Rectal smooth muscle tissue (tissue), 1 donor: Measurements from ENCODE around the gene FLNA.
"Not testable (repeated sequence)": the region's sequence is repeated elsewhere in the genome, so short reads cannot be mapped to it uniquely, and the experiment has no call there.

Source experiments
- H3K27ac ChIP-seq: one replicate; pipeline ENCODE4 v1.7.0; 2013; ENCODE audit warnings: low read depth, low read length, inconsistent platforms
- H3K27me3 ChIP-seq: one replicate; pipeline ENCODE4 v1.7.0; 2013; ENCODE audit warnings: low read length; ENCODE audit not compliant: control insufficient read depth, insufficient read depth
- H3K36me3 ChIP-seq: one replicate; pipeline ENCODE4 v1.7.0; 2013; ENCODE audit warnings: low read length; ENCODE audit not compliant: control insufficient read depth, insufficient read depth
- H3K4me1 ChIP-seq: one replicate; pipeline ENCODE4 v1.7.0; 2013; ENCODE audit warnings: low read length; ENCODE audit not compliant: control insufficient read depth, insufficient read depth
- H3K4me3 ChIP-seq: one replicate; pipeline ENCODE4 v1.7.0; 2013; ENCODE audit warnings: low read length
- H3K9ac ChIP-seq: one replicate; pipeline ENCODE4 v1.7.0; 2013; ENCODE audit warnings: low read length

Gene FLNA

DNA sequence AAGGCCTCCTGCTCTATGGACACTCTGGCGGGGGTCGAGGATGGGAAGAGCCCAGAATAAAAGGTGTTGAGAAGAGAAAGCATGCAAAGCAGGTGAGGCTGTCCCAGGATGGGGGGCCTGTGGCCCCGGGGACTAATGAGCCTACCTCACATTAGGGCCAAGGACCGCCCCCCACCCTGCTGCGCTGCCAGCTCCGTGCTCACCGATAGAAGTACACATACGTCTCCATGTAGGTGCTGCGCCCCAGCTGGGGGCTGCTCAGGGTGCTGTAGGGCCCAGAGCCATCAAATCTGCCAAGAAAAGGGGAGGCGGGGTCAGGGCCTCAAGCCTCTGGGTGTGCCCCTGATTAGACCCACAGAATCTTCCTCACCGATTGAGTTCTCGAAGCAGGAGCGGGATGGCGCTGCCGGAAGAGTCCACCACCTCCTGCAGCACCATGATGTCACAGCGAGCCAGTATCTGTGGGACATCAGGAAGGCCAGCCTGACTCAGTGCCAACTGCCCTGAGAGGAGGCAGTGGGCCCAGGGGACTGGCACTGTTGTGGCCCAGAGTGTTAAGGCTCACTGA is 30.3 kb upstream of the FLNA start:
- Histone ChIP-seq H3K36me3 (peaks cover 8% of the 10 kb centered on the region), H3K27ac (no peak overlapping the region), H3K4me3 (no peak overlapping the region), H3K9ac (no peak overlapping the region), H3K4me1 (no peaks in the 10 kb centered on the region), H3K27me3 (no peaks in the 10 kb centered on the region)

DNA sequence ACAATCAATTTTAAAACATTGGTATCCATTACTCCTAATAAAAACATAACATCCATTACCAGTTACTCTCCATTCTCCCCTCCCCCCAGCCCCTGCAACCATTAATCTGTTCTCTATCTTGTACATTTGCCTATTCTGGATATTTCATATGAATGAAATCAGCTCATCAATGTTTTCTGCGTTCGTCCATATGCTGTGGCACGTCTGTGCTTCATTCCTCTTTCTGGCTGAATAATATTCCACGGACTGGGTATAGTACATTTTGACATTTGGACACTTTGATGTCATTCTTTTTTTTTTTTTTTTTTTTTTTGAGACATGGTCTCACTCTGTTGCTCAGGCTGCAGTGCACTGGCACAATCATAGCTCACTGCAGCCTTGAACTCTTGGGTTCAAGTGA is 29.4 kb upstream of the FLNA start:
- no peak overlapping the region for H3K4me3 ChIP-seq
- no peaks in the 10 kb centered on the region for H3K27me3 ChIP-seq
- peaks cover 4% of the 10 kb centered on the region for H3K4me1 ChIP-seq
- H3K36me3 ChIP-seq, result peaks cover 12% of the 10 kb centered on the region
- H3K9ac ChIP-seq, result no peak overlapping the region
- no peak overlapping the region for H3K27ac ChIP-seq

DNA sequence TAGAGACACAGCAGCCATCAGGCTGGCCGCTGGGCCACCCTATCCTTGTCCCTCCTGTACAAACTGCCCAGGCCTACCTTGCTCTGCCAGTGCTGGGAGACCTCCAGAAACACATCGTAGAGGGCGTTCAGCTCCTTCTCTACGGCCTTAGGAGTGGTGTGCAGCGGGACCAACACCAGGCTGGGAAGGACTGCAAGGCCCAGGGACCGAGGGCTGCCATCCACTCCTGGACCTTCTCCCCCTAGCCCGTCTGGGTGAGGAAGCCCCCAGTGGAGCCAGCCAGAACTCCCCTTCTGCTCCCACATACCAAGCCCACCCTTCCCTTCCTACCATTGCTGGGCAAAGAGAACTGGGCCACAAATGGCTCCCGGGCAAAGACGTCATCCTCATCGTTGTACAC is 28.8 kb upstream of the FLNA start:
- H3K36me3 ChIP-seq, result peaks cover 12% of the 10 kb centered on the region
- no peak overlapping the region for H3K9ac ChIP-seq
- no peaks in the 10 kb centered on the region for H3K27me3 ChIP-seq
- H3K4me3 ChIP-seq, result no peak overlapping the region
- no peak overlapping the region for H3K27ac ChIP-seq
- peaks cover 4% of the 10 kb centered on the region for H3K4me1 ChIP-seq

DNA sequence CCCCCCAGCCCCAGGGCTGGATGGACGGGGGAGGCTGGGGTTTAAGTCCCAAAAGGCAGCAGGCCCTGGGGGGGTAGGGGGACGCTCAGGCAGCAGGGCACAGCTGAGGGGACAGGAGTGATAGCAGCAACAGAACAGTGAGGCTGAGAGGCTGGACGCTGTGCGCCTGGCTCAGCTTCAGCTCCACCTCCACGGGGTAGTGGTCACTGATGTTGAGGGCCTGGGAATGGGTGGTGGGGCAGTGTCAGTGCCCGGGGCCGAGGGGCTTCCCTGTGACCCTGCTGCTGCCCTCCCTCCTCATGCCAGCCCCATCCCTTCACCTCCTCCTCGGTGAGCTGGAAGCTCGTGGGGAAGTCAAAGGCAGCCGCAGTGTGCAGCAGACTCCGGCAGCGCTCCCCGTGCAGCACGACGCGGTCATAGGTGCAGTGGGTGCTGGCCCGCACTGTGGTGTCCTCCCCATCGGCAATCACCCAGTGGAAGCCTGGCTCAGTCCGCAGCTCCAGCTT is 28.2 kb upstream of the FLNA start:
- Histone ChIP-seq H3K4me3 (no peak overlapping the region), H3K4me1 (peaks cover 4% of the 10 kb centered on the region), H3K27ac (no peak overlapping the region), H3K27me3 (no peaks in the 10 kb centered on the region), H3K36me3 (peaks cover 12% of the 10 kb centered on the region), H3K9ac (no peak overlapping the region)

DNA sequence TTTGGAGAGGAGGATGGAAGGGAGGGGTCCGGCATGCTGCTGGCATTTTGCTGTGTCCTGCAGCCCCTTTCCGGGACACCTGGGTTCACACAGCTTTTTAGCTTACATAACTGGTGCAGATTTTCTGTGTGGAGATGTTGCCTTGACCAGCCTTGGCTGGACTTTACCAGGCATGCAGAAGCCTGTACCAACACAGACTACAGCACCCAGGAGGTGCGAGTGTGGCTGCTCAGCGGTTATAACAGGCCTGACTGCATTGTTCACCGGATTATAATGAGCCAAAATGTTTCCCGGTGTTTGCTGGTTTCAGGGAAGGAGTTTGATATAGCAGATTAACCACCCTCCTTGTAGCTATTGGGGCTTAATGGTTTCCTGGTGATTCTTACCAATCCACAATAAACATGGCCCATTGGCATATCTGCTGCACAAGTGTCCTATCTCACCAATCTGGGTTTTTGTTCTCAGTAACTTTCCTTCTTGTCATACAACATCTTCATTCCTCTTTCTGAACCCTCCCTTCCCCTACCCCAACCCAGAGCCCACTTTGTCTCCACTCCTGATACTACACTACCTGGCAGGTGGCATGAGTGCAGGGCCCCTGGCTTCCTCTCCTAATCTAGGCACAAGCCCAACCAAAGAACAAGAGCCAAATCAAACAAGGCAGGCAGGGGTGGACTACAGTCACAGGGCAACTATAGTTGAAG is 27.6 kb upstream of the FLNA start:
- peaks cover 12% of the 10 kb centered on the region for H3K36me3 ChIP-seq
- H3K27ac ChIP-seq, result no peak overlapping the region
- peaks cover 4% of the 10 kb centered on the region for H3K4me1 ChIP-seq
- no peaks in the 10 kb centered on the region for H3K27me3 ChIP-seq
- no peak overlapping the region for H3K9ac ChIP-seq
- H3K4me3 ChIP-seq, result no peak overlapping the region

DNA sequence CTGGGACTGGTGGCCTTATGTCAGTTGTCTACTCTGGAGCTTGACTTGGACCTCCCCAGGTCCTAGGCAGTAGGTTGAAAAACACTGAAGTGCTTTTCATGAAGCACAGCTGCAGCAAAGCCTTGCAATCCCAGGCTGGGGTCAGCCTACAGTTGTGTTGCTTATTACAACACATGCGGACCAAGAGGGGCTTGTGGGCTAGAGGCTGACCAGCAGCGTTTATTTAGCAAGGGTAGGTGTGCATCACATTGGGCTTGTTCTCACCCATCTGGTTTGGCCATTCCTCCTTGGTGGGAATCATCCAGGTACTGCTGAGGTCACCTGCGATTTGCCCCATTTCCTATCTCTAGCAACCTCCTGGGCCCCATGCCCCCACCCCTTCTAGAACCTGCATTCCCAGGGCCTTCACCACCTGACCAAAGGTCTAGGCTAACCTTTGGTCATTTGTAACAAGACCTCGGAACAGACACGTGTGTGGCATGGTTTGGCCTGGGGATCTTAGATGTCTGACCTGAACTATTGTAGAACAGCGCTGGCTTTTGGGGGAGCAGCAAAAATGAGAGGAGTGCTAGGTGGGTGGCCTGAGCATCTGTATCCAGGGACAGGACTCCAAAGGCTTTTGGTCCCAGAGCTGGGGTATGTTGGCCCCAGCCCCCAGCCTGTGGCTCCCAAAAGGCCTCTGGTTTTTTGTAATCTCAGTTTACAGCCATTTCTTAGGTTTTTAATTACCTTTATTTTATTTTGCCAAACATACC is 26.8 kb upstream of the FLNA start:
- Histone ChIP-seq H3K27me3 (no peaks in the 10 kb centered on the region), H3K4me1 (peaks cover 4% of the 10 kb centered on the region), H3K27ac (no peak overlapping the region), H3K4me3 (no peak overlapping the region), H3K9ac (no peak overlapping the region), H3K36me3 (peaks cover 12% of the 10 kb centered on the region)

DNA sequence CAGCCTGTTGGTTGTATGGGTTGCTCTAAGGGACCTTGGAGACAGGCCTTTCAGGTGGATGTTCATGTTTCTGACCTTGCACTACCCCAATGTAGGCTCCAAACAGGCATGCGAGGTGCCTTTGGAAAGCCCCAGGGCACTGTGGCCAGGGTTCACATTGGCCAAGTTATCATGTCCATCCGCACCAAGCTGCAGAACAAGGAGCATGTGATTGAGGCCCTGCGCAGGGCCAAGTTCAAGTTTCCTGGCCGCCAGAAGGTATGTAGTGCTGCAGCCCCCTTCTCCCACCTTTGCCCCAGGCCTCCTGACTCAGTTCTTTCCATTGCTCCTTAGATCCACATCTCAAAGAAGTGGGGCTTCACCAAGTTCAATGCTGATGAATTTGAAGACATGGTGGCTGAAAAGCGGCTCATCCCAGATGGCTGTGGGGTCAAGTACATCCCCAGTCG is 26.0 kb upstream of the FLNA start:
- H3K27ac ChIP-seq, H3K9ac ChIP-seq, H3K4me1 ChIP-seq, H3K4me3 ChIP-seq, H3K27me3 ChIP-seq: not testable (repeated sequence)
- peaks cover 12% of the 10 kb centered on the region for H3K36me3 ChIP-seq

DNA sequence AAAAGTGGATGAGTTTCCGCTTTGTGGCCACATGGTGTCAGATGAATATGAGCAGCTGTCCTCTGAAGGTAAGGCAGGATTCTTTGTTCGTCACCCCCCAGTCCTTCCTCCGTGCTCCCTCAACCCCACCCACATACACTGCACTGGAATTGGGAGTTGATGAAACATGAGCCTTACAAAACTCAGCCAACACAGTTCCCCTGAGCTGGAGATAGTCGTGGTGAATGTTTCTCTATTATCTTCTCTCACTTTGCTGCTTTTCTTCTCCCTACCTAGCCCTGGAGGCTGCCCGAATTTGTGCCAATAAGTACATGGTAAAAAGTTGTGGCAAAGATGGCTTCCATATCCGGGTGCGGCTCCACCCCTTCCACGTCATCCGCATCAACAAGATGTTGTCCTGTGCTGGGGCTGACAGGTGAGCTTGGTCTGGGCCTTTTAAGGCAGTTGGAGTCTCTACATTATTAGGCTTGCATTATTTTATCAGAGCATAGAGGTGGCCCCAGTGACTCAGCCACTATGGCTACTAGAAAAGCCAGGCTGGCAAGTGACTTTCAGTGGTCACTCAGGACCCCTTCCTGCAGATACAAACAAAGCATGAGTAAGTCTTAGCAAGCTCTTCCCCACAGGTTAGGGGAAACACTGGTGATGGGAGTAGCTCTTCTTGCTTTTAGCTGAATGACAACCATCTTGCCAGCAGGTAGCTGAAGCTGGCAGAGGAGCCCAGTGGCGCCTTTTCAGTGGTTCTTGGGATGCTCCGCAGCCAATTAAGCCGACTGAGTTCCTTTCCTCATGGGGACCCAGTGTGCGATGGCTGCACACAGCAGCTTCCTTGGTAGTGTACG is 25.3 kb upstream of the FLNA start:
- Histone ChIP-seq H3K27me3 (no peaks in the 10 kb centered on the region), H3K36me3 (peaks cover 12% of the 10 kb centered on the region), H3K27ac (peak overlapping the region; percentile 33), H3K9ac (peak overlapping the region; percentile 5), H3K4me1 (peaks cover 4% of the 10 kb centered on the region), H3K4me3 (peak overlapping the region; percentile 77)

DNA sequence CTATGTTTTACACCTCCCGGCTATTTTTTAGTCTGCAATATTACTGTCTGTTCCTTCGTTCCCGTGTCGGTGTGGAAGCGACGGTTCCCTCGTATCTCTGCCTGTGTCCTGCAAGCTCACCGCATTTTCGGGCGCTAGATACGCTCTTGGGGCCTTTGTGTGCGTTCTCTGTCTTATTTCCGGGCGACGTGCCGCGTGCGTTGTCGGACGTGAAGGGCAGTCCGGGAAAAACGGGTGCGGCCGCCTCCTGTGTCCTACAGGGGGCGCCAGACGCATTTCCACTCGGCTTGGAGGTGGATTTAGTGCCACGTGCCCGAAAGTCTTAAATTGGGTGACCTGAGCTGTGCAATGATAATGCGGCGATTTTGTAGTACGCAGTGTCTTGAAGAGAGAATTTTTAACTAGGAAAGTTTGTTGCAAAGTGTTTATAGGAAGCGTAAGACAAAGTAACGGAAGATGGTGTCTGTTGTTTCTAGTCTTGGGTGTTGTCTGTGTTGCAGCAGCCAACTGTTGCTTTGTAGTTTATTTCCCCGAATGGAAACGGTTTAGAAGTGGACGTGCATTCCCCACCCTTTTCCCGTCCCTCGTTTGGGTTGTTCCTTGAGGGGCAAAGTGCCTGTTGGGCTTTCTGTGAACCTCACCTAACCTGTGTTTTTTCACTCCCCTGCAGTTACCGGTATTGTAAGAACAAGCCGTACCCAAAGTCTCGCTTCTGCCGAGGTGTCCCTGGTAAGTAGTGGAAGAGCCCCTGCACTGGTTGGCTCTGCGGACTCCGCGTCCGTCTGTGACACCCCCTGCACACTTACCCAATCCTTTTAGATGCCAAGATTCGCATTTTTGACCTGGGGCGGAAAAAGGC is 24.5 kb upstream of the FLNA start:
- Histone ChIP-seq H3K36me3 (peaks cover 12% of the 10 kb centered on the region), H3K4me1 (peaks cover 4% of the 10 kb centered on the region), H3K4me3 (peak overlapping the region; percentile 77), H3K27me3 (no peaks in the 10 kb centered on the region), H3K27ac (peak overlapping the region; percentile 96), H3K9ac (peak overlapping the region; percentile 87)

DNA sequence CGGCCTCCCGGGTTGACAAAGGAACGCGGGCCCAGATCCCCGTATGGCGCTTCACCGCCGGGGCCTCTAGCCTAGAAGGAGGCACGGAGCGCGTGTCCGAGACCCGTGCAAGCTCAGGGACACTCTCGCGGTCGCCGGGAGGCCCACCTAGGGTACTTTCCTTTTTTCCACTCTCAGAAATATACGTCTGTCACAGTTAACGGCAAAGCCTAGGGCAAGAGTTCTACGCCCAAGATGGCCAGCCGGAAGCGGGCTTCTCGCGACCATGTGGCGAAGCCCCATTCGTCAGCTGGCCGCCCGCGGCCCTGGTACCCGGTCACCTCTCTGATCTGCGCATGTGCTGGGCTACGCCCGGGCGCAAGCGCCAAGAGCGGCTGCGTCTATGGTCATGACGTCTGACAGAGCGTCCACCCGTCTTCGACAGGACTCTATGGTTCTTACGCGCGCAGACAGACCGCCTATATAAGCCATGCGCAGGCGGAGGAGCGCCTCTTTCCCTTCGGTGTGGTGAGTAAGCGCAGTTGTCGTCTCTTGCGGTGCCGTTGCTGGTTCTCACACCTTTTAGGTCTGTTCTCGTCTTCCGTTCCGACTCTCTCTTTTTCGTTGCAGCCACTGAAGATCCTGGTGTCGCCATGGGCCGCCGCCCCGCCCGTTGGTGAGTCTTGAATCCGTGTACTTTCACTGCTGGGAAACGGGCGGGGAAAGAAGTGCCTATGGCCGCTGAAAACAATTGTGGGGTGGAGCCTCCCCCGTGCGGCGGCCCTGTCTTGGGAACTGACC is 23.6 kb upstream of the FLNA start, which contains the start of gene RPL10:
TSS of gene RPL10 (plus strand) at position 490 of the 780 bp plus-strand sequence. CDS start at position 633, 143 bp downstream.
- peaks cover 12% of the 10 kb centered on the region for H3K36me3 ChIP-seq
- no peaks in the 10 kb centered on the region for H3K27me3 ChIP-seq
- H3K4me1 ChIP-seq, result peaks cover 4% of the 10 kb centered on the region
- H3K9ac ChIP-seq, result peak within 1 kb of the TSS; percentile 87
- peak within 1 kb of the TSS; percentile 96 for H3K27ac ChIP-seq
- peak within 1 kb of the TSS; percentile 77 for H3K4me3 ChIP-seq
